HG03196 (cell line): ENCODE data around the gene RAB25.
"Not testable (repeated sequence)": the region's sequence is repeated elsewhere in the genome, so short reads cannot be mapped to it uniquely, and the experiment has no call there.

Experiments
- ATAC-seq: cut with Tn5 transposase; IDR thresholded peaks from one replicate; pipeline ENCODE4 v1.9.1; 2021; ENCODE audit not compliant: unreplicated experiment

Gene RAB25

GRCh38 chr1:156054500-156055280 is 6.3 kb upstream of the RAB25 start, which contains the start of gene LAMTOR2:
Gene LAMTOR2, plus strand, starts transcription at chr1:156054782. Its CDS starts 108 bp downstream, at chr1:156054890.
- ATAC-seq: peak; percentile 77

DNA sequence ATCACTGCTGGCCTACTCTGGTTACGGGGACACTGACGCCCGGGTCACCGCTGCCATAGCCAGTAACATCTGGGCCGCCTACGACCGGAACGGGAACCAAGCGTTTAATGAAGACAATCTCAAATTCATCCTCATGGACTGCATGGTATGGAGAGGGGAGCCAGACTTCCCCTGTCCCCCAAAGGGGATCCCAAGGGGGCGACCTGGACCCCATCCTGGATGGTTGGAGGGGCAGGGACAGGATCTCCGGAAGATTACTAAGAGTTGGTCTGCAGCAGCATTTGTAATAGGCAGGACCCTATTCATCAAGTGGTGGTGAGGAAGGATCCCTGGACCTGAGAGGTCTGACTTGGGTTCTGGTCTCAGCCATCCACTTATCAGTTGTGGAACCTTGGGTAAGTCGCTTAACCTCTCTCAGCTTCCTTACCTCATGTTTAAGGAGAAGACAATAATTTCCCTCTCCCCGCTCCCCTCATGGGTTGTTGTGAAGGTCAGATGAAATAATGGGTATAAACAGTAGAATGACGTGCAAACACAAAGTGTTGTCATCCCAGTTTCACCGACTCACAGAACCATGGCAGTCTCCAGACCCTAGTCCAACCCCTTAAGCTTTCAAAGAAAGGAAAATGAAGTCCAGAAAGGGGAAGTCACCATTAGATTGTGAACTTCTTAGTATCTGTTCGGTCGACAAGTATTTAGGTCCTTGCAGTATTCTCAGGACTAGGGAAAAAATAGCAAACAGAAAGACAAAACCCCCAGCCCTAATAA is 5.5 kb upstream of the RAB25 start:
- no peak for ATAC-seq

- no peak for ATAC-seq
These were observed 4.6 kb upstream of the RAB25 start for GRCh38 chr1:156056326-156056849.

DNA sequence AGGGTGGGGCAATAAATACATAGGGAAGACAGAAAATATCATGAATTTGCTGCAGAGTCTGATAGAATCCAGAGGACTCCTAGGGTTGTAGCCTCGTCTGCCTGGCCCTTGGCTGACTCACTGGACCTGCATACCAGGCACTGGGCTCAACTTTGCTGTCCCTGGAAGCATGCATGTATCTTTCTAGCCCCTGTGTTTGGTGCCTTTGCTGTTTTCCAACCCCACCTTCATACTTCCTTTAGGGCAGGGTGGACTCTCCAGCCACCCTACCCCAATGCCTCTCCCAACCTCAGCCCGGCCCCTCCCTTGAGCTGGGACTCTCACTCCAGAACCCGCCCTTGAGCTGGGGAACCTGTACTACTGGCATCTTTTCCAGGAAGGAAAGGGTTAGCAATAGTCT is 1.2 kb downstream of the RAB25 start:
- no peak for ATAC-seq

- ATAC-seq: no peak
These were observed 3.0 kb downstream of the RAB25 start for GRCh38 chr1:156063997-156064285.

DNA sequence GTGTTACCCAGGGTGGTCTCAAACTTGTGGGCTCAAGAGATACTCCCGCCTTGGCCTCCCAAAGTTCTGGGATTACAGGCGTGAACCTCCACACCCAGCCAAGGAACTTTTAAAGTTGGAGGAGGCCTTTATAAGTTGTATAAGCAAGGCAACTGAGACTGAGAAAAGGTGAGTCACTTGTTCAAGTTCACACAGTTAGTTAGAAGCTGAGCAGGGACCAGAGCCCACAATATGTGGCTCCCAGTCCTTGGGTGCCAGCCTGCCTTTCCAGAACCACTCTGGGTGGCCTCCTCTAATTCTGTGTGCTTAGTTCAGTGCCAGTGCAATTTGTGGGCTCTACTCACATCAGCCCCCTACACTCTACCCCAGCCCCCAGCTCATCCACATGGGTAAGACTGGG is 3.7 kb downstream of the RAB25 start:
- no peak for ATAC-seq

- ATAC-seq: no peak
These were observed 4.3 kb downstream of the RAB25 start for GRCh38 chr1:156065212-156065611.

DNA sequence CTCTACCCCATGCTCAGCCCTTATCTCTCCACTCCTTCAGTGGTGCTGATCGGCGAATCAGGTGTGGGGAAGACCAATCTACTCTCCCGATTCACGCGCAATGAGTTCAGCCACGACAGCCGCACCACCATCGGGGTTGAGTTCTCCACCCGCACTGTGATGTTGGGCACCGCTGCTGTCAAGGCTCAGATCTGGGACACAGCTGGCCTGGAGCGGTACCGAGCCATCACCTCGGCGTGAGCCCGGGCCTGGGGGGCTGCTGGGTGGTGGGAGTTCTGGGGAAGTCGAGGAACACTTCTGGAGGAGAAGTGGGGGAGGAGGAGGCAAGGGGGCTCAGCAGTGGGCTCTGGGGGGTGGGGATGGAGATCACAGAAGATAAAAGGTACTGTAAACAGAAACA is 4.9 kb downstream of the RAB25 start:
- no peak for ATAC-seq

- ATAC-seq: no peak
These were observed 6.3 kb downstream of the RAB25 start for GRCh38 chr1:156067262-156067661.

DNA sequence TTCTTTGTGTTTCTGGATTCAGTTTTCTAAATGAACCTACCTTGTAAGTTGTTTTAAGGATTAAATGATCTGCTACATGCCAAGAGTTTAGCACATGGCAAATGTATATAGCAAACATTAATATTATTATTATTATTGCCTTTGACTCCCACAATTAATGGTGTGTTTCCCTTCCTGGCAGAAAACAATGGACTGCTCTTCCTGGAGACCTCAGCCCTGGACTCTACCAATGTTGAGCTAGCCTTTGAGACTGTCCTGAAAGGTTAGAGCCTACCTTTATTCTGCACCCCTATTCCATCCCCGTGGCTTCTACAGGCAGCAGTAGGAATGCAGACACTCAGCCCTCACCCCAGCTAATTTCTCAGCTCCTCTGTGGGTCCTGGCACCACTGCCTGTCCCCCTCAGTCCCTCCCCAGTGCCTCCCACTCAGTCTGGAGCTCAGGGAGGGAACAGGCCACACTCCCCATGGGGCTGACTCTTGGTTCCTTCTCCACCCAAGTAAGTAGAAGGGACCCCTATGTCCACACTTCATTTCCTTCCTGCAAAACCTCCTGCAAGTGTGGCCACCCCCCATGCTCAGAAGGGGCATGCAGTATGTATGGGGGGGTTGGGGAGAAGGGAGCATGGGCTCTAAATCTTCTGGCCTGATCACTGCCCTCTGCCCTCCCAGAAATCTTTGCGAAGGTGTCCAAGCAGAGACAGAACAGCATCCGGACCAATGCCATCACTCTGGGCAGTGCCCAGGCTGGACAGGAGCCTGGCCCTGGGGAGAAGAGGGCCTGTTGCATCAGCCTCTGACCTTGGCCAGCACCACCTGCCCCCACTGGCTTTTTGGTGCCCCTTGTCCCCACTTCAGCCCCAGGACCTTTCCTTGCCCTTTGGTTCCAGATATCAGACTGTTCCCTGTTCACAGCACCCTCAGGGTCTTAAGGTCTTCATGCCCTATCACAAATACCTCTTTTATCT is 8.8 kb downstream of the RAB25 start:
- no peak for ATAC-seq

DNA sequence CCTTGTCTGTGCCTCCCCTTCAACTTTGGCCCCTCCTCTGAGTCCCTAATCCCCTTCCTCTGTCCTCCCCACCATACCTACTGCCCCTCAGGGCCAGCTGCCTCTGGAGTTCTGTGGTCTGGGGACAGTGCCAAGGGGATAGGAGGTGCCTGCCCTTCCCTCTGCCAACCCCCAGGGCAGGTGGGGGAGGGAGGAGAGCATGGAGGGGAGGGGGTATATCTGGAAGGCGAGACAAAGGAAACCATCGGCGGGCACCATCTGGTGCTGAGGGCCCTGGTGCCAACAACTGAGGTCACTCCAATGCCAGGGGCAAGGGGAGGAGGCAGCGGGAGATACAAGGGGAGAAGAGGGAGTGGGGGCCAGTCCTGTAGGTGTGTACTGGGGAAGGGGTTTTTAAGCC is 9.6 kb downstream of the RAB25 start:
- ATAC-seq: no peak

- ATAC-seq: not testable (repeated sequence)
These were observed 10.4 kb downstream of the RAB25 start for GRCh38 chr1:156071332-156071816.

DNA sequence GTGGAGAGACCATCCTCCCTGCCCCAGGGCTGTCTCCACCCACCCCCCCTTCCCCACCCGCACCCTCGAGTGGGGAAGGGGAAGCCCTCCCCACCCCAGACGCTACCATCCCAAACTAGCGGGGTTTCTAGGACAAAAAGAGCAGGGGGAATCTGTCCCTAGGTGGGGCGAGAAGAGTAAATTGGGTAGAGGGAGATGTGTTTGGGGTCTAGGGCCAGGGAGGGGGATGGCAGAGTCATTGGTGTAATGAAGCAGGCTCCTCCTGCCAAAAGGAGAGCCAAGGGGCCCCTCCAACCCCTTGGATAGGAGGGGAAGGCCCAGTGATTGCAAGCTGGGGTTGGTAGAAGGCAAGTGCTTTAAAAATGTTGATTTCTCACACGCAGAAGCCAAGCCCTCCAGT is 11.3 kb downstream of the RAB25 start:
- ATAC-seq: no peak

- ATAC-seq: no peak
These were observed 12.2 kb downstream of the RAB25 start for GRCh38 chr1:156073110-156073687.

GRCh38 chr1:156073740-156074139 is 12.8 kb downstream of the RAB25 start:
- ATAC-seq: no peak

GRCh38 chr1:156074661-156075060 is 13.7 kb downstream of the RAB25 start:
- ATAC-seq: no peak

DNA sequence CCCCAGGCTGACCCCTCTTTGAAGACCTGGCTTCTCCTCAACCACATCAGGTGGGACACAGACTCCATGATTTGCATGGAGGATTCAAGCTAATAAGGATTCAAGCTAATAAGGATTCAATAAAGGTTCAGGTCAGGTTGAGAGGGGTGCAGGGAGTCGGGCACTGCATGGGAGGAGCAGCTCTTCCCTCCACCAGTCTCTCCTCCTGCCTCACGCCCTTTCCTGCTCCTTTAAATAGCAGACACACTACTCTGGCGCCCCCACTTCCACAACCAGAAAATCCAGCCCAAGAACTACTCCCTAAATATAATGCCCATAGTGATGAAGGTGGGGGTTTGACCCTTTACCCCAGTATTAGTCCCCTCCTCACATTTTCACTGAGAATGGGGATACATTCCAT is 14.2 kb downstream of the RAB25 start:
- no peak for ATAC-seq

DNA sequence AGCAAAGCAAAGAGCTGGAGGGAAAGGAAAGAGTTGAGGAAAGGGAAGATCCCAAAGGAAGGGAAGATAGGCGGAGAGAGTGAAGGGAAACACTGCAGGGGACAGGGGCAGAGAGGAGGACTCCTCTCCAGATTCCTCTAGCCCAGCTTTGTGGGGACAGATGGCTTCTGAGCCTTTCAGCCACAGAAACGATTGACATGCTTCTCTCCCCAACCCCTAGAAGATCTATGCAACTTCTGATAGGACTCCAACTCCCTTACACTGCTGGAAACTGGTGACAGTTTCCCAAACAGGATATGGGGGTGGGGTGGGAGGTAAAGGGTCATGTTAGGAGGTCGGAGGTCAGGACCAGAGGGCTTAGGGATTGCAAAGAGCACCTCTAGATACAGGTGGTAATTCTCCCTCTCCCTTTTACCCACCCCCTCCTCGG is 14.8 kb downstream of the RAB25 start:
- no peak for ATAC-seq

DNA sequence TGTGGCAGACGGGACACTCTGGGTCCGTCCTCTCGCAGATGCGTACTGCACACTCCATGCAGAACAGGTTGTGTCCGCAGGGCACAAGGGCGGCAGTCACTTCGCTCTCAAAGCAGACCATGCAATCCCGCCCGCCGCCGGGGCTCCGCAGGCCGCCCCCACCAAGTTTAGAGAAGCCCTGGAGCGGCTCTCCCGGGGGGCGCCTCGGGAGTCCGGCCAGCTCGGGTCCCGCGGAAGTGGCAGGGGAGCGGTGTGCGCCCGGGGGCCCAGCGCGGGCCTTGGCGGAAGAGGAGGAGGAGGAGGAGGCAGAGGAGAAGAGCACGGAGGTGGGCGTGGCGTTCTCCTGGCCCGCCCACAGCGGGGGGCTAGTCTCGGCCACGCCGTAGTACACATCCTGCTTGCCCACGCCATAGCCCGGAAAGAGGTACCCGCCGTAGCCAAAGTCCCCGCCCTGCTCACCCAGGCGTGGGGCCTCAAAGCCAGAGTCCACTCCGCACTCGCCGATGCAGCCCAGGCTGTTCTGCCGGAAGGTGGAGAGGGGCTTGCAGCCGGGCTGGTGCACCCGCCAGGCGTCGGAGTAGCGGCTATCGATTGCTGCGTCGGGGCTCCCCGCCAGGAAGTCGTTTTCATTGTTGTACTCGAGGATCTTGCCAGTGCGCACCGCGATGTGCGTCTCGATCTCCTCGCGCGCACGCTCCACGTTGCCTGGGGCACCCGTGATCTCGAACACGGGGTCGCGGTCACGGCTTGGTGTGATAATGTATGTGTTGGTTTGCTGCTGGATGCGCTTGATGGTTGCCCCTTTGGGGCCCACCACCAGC is 15.9 kb downstream of the RAB25 start:
- ATAC-seq: no peak

GRCh38 chr1:156077430-156077760 is 16.4 kb downstream of the RAB25 start:
- ATAC-seq: no peak
